Right atrium auricular region (tissue), 2 donors: Measurements from ENCODE around the gene NPIPB6. TPM values are rescaled to one million over a fixed set of nuclear protein-coding genes. Genes with fewer than 3 reads are reported as not detected.
"Not testable (repeated sequence)": the region's sequence is repeated elsewhere in the genome, so short reads cannot be mapped to it uniquely, and the experiment has no call there.

Experiments
- DNase-seq: peaks from one replicate; pipeline ENCODE4 v3.0.0-alpha.2; 2019; ENCODE audit warnings: low spot score
- H3K27ac ChIP-seq, 2 donors: fragments of 200-600 bp; sonication (generic); 1 replicate in 1 of 2; 2 replicates in 1 of 2; pipeline ENCODE4 v1.5.1; 2016 to 2019
- H3K27me3 ChIP-seq, 2 donors: fragments of 200-600 bp; sonication (generic); one replicate each; pipeline versions ENCODE4 v1.5.1 to v1.6.0; 2017 to 2019
- H3K36me3 ChIP-seq: fragments of 200-600 bp; sonication (generic); one replicate; pipeline ENCODE4 v1.5.1; 2016
- H3K4me1 ChIP-seq, 2 donors: fragments of 200-600 bp; sonication (generic); one replicate each; pipeline versions ENCODE4 v1.5.1 to v1.6.0; 2017 to 2019
- H3K4me3 ChIP-seq, 2 donors: fragments of 200-600 bp; sonication (generic); 1 replicate in 1 of 2; 2 replicates in 1 of 2; pipeline ENCODE4 v1.5.1; 2017 to 2019; ENCODE audit warnings: mild to moderate bottlenecking in 1 of 2, moderate library complexity in 1 of 2
- H3K9me3 ChIP-seq, 2 donors: fragments of 200-600 bp; sonication (generic); one replicate each; pipeline ENCODE4 v1.5.1; 2019
- CTCF ChIP-seq, 2 donors: fragments of 200-600 bp; sonication (generic); IDR thresholded peaks; one replicate each; pipeline ENCODE4 v1.5.1; 2019; ENCODE audit warnings: antibody characterized with exemption in 2 of 2
- total RNA-seq, 2 donors: library from RNA; depleted of rRNA; stranded (reverse); fragments of >200 nt; gene quantifications; one replicate each; pipeline ENCODE4 v1.1.0, GENCODE V29; 2016

The NPIPB6 gene
- total RNA-seq, 2 donors from 2014 or later, result 1.1 TPM; not detected in 1

DNA sequence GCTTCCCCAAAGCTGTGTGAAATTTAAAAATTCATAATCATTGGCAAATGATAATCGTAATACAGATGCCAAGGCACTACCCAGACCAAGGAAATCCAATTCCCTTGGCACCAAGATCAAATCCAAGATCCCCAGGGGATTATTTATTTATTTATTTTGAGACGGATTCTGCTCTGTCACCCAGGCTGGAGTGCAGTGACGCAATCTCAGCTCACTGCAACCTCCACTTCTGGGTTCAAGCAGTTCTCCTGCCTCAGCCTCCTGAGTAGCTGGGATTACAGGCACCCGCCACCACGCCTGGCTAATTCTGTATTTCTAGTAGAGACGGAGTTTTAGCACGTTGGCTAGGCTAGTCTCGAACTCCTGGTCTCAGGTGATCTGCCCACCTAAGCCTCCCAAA is 27.6 kb downstream of the NPIPB6 start:
- DNase-seq, H3K9me3 ChIP-seq, H3K27me3 ChIP-seq, H3K36me3 ChIP-seq, H3K4me3 ChIP-seq, H3K27ac ChIP-seq, H3K4me1 ChIP-seq: not testable (repeated sequence)

DNA sequence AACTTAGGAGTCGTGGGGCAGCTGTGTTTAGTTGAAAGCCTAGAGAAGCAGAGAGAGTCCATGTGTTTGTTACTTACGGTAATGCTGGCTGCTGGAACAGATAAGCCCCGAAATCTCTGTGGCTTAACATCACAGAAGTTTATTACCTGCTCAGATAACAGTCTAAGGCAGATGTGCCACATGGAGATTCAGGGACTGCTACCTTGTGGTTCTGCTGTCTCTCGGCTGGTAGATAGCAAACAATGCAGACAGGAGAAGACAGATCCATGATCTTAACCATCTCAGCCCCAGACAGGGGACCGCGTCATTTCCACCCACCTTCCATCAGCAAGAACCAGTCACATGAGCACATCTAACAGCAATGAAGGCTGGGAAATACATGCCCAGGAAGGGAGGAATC is 30.7 kb downstream of the NPIPB6 start:
- H3K36me3 ChIP-seq, H3K4me3 ChIP-seq, H3K4me1 ChIP-seq, H3K9me3 ChIP-seq, H3K27me3 ChIP-seq, DNase-seq, H3K27ac ChIP-seq: not testable (repeated sequence)

DNA sequence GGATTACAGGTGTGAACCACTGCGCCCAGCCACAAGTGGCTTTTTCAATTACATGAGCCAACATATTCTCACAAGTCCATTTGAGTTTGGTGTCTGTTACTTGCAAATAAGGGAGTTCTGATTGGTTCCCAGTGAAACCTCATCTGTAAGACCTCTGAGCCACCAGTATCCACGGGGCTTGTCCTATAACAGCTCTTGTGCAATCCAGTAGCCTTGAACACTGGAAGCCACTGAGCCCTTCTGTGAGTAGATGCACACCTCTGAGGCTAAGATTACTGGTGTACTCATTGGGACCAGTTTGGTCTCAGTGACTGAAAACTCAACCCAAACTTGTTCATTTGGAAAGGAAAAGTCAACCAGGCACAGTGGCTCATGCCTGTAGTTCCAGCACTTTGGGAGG is 32.3 kb downstream of the NPIPB6 start:
- H3K9me3 ChIP-seq, H3K36me3 ChIP-seq, H3K27ac ChIP-seq, H3K4me3 ChIP-seq, H3K27me3 ChIP-seq, DNase-seq, H3K4me1 ChIP-seq: not testable (repeated sequence)

GRCh38 chr16:28330232-28330631 is 33.1 kb downstream of the NPIPB6 start:
- H3K4me1 ChIP-seq, H3K9me3 ChIP-seq, H3K27ac ChIP-seq, DNase-seq, H3K36me3 ChIP-seq, H3K4me3 ChIP-seq, H3K27me3 ChIP-seq: not testable (repeated sequence)

DNA sequence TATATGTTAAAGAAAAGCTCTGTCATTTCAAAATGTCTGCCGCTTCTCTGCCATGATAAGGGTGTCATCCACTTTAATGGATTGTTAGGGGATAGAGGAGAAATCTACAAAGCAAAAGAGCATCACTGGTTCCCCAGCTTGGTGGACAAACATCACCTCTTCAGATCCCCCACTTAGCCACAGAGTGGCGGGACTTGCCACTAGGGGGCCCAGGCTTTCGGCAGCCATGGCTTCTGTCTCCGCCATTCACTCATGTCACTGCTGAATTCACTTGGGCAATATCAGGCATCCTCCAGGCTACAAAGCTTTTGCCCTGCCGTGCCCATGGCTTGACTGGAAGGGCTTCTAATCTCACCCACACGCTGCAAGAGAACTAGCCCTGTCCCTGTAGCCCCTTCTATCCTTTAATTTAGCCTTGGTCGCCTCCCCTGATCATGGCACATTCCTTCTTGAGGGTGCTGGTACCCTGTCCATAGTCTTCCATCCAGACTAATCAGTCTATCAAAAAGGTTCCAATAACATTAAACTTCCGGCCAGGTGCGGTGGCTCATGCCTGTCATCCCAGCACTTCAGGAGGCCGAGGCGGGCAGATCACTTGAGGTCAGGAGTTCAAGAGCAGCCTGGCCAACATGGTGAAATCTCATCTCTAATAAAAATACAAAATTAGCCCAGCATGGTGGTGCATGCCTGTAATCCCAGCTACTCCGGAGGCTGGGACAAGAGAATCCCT is 36.3 kb downstream of the NPIPB6 start:
- no peaks in the 10 kb centered on the region for H3K9me3 ChIP-seq
- H3K36me3 ChIP-seq, result no peaks in the 10 kb centered on the region
- no peaks in the 10 kb centered on the region for H3K4me1 ChIP-seq
- DNase-seq, result peak; percentile 65
- H3K27ac ChIP-seq, result no peak overlapping the region
- TF ChIP-seq CTCF (IDR thresholded peaks at IDR 0.05), result peak; percentile 34 to 72
- H3K4me3 ChIP-seq, result no peak overlapping the region
- no peaks in the 10 kb centered on the region for H3K27me3 ChIP-seq

GRCh38 chr16:28324887-28325279 is 38.4 kb downstream of the NPIPB6 start:
- TF ChIP-seq CTCF (IDR thresholded peaks at IDR 0.05), result no peak
- no peaks in the 10 kb centered on the region for H3K9me3 ChIP-seq
- no peak overlapping the region for H3K27ac ChIP-seq
- no peaks in the 10 kb centered on the region for H3K27me3 ChIP-seq
- H3K36me3 ChIP-seq, result no peaks in the 10 kb centered on the region
- no peak for DNase-seq
- no peaks in the 10 kb centered on the region for H3K4me1 ChIP-seq
- no peak overlapping the region for H3K4me3 ChIP-seq

DNA sequence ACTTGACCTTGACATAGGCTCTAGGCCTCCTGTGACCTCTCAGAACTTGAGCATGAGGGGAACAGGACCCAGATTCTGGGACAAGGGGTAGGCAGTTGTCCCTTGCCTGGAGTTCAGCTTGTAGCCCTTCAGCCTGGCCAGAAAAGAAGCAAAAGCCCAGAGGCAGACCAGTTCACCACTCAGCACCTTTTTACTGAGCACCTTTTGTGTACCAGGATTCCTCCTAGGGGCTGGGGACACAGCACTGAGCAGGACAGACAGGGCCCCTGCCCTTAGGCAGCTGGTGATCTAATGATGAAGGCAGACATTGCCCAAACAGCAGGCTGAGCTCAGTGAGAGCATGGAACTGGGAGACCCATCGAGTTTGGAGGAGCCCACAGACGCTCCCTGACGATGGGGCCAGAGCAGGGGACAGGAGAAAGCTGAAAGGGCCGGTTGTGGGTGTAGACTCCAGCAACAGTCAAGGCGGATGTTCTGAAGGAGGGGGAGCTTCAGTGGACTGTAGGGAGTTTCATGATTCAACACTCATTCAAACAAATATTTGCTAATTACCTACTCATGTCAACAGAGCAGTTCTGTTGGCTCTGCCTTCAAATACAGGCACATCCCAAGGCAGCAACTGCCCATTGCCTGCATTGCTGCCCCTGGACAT is 38.9 kb downstream of the NPIPB6 start:
- Histone ChIP-seq H3K27ac (no peak overlapping the region), H3K27me3 (no peaks in the 10 kb centered on the region), H3K4me3 (no peak overlapping the region), H3K9me3 (no peaks in the 10 kb centered on the region), H3K4me1 (no peaks in the 10 kb centered on the region), H3K36me3 (no peaks in the 10 kb centered on the region)
- no peak for DNase-seq
- no peak for TF ChIP-seq CTCF (IDR thresholded peaks at IDR 0.05)
